Glomerular visceral epithelial cell (primary cell): ENCODE results near the gene TMEM247.

Experiments
- DNase-seq: peaks from one replicate; pipeline ENCODE4 v3.0.0-alpha.2; 2016; ENCODE audit errors: extremely low spot score

The TMEM247 gene

DNA sequence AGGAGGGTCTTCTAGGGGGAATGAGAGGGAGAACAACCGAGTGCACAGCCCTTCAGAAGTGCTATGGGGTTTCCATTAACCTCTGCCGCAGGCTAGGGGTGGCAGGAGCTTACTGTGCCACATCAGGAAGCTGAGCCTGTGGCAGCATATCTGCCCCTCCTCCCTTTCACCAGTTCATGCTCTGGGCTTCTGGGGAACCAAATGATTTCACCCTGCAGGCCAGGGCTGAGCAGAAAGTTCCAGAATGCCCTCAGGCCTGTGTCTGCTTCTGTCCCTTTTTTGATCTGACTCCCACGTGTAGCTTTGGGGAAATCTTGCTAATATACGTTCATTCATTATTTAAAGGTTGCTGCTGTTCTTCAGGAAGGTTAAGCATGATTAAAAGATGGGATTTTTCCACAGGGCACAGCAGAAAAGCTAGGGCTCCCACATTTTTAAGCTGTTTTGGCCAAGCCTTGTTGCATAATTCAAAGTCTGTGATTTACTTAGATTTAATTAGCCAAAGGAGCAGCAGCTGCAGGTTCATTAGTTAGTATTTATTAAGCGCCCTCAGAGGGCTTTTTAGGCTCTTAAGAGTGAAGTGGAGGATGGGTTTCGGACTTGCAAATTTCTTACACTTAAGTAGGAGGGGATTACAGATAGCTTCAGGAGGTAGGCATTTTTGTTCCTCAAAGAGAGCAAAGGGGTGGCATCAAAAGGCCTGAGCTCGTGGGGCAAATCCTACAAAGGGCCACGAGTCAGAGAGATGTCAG, 10.2 kb downstream of the TMEM247 start:
- DNase-seq = no peak

- DNase-seq = no peak
Observed at GRCh38 chr2:46490521-46491141, 11.3 kb downstream of the TMEM247 start.

DNA sequence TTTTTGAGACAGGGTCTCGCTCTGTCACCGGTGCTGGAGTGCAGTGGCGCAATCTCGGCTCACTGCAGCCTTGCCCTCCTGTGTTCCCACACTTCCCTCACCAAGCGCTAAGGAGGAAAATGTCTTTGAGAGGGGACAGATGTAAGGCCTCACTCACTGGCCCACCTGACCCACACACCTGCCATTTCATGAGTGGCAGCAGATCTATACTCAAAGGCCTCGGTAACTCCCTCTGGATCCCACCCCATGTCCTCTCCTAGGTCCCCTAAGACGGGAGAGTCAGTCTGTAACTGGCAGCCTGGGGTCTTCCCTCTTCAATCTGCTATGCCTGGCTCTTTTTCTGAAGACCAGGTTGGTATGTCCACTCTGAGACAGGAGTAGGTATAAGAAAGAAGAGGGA, 12.9 kb downstream of the TMEM247 start:
- DNase-seq = no peak

GRCh38 chr2:46493241-46493970, 14.0 kb downstream of the TMEM247 start:
- peak; percentile 59 for DNase-seq

- DNase-seq = no peak
Observed at GRCh38 chr2:46493971-46494250, 14.5 kb downstream of the TMEM247 start.

GRCh38 chr2:46494596-46494995, 15.2 kb downstream of the TMEM247 start:
- no peak for DNase-seq

DNA sequence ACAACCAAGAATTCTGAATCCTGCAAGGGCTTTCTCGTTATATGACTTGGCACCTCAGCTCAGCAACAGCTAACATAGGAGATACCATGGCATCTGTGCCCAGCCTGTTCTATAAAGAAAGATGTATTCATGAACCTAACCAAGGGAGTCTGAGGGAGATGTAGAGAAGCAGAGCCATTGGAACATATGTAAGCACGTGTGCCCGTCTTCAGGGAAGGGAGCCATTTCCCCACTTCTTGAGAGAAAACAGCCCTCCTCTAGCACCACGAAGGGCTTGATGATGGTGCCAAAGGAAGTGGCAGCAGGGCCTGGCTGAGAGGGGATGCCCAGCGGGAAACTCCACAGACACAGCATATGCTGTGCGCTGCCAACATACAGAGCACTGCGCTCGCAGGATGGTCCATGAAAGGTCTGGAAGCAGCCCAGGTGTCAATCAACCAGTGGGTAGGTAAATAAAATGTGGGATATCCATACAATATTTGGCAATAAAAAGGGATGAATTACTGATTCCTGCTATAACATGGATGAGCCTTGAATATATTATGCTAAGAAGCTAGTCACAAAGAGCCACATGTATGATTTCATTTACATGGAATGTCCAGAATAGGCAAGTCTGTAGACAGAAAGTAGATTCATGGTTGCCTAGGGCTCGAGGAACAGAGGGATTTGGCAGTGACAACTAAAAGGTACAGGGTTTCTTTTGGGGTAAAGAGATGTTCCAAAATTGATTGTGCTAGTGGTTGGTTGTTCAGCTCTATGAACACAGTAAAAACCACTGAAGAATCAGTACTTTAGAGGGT, 16.1 kb downstream of the TMEM247 start:
- DNase-seq = peak; percentile 13

GRCh38 chr2:46497766-46498165, 18.4 kb downstream of the TMEM247 start:
- no peak for DNase-seq

DNA sequence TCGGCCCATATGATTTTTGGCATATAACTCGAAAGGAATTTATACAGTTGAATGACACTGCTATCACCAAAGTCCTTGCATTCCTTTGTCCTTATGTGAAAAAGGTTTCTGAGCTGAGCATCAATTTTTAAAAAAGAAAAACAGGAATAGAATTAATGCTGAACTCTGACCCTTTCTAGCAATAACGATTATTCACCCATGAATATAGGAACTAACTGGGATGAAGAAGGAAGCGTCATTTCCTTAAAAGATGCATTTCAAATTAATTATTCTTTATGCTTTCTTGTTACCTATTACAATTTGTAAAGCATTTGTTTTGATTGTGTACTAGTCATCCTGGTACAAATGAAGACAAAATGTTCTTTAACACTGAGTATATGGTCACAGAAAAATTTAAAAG, 19.3 kb downstream of the TMEM247 start:
- DNase-seq = no peak

- no peak for DNase-seq
Observed at GRCh38 chr2:46499392-46499785, 20.0 kb downstream of the TMEM247 start.

GRCh38 chr2:46500801-46501200, 21.4 kb downstream of the TMEM247 start:
- no peak for DNase-seq

- no peak for DNase-seq
Observed at GRCh38 chr2:46502291-46502885, 23.0 kb downstream of the TMEM247 start.

DNA sequence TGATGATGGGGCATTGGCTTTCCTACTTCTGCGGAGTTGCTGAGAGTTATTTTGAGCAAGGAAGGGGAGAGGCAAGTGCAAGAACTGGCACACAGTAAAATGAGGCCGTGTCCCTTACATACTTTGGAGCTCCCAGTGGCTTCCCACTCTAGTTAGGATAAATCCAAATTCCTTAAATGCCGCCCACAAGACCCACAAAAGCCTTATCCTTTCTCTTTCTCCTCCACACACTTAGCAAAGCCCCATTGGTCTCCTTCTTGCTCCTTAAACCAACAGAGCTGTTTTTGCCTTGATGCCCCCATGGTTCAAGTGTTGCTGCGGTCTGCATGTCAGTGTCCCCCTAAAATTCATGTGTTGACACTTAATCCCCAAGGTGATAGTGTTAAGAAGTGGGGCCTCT, 24.3 kb downstream of the TMEM247 start:
- DNase-seq = no peak

DNA sequence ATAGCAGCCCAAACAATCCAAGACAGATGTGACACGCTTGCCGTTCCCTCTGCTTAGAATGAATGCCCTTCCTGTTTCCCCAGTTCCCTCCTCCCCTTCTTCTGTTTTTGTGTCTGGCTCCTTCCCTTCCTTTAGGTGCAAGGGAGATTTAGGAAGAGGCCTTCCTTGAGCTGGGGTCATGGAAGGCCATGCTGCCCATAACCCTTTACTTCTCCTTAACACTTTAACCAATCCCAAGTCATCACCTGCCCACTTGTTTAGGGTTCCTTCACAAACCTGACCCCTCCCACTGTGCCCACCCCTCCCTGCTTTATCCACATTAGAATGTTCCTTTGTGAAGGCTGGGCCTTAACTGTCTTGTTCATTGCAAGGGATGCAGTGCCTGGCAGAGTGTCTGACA, 24.9 kb downstream of the TMEM247 start:
- DNase-seq = no peak

DNA sequence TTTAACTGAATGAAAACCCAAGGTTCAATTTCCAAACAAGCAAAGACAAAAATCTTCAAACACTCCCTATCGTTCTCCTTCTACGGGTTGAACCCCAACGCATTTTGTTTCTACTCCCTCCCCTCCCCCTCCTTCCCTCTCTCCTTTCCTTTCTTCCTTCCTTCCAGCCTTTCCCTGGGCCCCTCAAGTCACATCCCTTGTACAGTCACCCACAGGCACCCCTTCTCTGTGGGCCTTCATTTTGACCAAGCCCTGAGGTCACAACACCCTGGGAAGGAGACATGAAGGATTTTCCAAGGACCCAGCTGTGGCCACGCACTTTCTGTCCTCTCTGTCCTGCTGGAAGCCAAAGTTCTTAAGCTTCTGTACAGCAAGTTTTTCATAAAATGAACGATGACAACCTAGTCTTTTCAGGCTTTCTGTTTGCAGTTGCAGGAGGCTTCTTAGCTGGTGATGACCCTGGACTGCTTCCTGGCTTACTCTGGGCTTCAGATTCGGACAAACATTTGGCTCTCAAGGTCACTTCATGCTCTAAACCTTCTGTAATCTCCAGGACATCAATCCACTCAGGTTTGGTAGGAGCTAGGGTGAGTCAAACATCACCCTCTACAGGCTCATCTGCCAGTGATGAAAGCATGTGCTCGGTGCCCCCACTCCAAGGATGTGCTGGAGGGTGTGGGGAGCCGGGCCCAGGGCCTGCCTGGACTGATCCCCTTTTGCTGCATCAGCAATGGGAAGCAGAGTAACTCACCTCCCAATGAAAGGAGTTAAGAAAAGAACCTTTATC, 25.5 kb downstream of the TMEM247 start:
- DNase-seq = no peak

GRCh38 chr2:46505472-46505783, 26.1 kb downstream of the TMEM247 start:
- DNase-seq = no peak

DNA sequence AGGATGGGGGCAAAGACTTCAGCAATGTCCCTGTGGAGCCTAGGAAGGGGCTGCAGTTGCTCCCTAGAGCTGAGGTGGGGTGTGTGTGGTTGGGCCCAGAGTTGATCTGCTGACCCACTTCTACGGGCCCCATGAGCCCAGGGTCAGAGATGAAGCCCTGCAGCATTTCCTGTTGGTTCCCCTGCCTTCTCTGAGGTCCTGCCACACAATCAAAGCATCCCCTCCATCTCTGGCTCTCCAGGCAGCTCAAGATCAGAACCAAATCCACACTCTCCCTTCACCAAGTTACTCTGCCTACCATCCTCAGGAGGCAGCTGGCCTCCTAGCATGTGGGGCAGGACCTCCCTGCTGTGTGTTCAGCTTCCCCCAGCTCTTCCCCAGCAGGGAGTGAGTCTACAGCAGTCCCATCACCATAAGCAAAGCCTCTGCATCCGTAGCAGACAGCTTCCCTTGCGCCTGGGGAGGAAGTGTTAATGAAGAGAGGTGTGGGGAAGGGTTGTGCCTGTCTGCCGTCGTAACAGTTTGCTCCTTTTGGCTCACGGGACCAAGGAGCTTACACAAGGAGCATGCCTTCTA, 26.9 kb downstream of the TMEM247 start:
- no peak for DNase-seq

GRCh38 chr2:46508312-46508711, 28.9 kb downstream of the TMEM247 start:
- DNase-seq = no peak

GRCh38 chr2:46508759-46509158, 29.4 kb downstream of the TMEM247 start:
- DNase-seq = no peak

DNA sequence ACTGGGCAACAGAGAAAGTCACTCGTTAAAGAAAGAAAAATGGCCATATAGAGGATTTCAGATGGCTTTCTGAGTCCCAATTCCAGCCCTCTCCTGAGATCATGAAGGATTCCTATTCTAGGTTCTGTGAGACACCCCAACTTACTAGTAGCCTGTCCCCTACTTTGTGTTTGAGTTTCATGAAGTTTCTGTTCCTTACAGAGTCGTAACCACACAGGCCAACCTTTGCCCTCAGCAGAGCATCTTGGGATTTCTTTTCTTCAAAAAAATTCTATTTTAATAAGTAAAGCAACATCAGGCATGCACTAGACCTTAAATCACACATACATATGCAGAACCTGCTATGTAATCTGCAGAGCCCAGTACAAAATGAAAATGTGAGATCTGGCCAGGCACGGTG, 30.4 kb downstream of the TMEM247 start:
- DNase-seq = no peak

GRCh38 chr2:46510598-46511177, 31.3 kb downstream of the TMEM247 start:
- no peak for DNase-seq
